Non-pigmented ciliary epithelial cell (primary cell): ENCODE measurements around the gene BACE2.
A peak's percentile ranks its signal among the peaks of the same experiment; 100 is the strongest.
"Not testable (repeated sequence)": the region's sequence is repeated elsewhere in the genome, so short reads cannot be mapped to it uniquely, and the experiment has no call there.

Source experiments
- DNase-seq: peaks from one replicate; pipeline ENCODE4 v3.0.0-alpha.2; 2010; ENCODE audit warnings: low read depth

Gene BACE2

DNA sequence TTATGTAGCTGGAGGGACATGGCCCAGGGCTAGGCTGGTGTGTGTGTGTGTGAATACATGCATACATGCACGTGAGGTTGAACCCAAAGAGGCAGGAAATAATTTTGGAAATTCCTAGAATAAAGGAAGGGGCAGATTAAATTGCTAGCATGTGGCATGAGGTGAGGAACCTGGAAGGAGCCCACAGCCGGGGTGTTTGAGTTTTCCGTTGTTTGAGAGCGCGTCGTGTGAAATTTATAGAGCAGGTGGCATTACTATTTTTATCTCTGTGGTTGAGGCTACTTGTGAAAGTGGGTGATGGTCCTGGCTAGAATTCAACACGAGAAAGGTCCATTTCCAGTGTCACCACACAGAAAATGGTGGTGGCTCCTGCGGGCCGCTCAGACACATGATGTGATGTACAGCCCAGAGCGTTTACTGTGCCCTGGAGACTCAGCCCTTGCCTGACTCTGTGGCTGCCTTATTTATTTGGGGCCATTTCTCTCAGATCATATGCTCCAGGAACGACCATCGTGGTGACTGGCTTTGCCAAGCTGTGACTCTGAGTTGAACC is 48.0 kb downstream of the BACE2 start:
- DNase-seq, result no peak

DNA sequence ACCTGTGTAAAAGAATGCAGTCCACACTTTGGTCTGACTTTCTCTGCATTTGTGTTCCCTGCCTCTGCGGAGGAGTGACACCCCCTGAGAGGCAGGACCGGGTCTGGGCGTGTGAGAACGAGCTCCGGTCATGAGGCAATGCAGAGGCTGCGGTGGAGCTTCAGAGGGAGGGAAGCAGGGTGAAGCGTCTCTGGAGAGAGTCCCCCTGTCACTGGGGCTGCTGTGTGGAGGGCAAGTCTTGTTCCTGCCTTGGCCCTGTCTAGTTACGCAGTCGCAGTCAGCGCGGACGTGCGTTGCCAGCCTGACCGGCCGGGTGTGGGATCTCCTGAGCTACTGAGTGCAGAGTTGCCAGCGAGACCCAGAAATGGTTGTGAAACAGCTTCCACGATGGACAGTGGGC is 48.5 kb downstream of the BACE2 start:
- no peak for DNase-seq

DNA sequence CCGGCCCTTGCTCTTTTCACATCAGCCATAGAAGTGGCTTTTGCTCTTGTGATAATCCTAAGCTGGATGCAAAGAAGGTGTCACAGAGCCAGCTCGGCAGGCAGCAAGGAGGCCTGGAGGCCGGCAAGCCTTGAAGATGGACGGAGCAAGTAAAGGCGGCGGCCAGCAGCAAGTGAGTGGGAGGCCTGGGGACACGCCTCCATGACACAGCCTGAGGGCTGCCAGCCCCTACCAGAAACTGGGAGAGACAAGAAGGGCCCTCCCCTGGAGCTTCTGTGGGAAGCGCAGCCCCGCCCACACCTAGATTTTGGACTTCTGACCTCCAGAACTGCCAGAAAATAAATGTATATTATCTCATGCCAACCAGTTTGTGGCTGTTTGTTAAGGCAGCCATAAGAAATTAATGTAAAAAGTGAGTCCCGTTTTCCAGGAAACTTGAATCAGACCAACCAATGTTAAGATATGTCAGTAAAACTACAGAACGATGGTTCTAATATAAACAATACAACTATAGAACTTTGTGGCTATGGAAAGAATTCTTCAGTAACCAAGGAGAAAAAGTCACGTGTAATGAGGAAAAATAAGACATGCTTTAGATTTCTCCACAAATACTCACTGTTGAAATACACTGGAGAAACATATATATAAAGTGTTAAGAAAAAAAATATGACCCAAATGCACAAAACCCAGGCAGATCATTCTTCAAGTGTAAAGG is 49.9 kb downstream of the BACE2 start:
- peak; percentile 22 for DNase-seq

DNA sequence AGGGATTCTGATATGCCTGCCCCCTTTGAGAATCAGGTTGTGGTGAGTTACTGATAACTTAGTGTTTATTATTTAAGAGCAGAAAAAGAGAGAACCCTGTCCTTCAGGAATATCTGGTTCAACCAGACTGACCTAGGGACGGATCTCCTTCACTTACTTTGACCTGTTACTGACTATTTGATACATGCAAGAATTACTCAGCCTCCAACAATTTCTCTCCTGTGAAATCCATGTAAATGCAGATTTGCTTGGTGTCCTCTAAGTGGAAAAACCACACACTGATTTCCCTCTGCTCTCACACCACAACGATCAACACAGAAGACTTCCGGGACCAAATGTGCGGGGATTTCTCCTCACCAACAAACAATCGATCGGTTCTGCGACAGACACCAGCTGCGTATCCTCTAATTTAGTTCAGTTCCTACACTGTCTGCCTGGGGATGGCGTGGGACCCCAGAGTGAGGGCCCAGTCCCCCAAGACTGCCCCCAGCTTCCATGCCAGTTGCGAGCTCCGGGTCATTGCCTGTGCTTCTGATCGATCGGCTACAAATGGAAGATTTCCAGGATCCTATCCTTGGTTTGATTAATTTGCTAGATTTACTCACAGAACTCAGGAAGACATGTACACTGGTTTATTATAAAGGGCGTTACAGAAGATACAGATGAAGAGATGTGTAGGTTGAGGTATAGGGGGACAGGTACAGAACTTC is 51.7 kb downstream of the BACE2 start:
- DNase-seq, result no peak

DNA sequence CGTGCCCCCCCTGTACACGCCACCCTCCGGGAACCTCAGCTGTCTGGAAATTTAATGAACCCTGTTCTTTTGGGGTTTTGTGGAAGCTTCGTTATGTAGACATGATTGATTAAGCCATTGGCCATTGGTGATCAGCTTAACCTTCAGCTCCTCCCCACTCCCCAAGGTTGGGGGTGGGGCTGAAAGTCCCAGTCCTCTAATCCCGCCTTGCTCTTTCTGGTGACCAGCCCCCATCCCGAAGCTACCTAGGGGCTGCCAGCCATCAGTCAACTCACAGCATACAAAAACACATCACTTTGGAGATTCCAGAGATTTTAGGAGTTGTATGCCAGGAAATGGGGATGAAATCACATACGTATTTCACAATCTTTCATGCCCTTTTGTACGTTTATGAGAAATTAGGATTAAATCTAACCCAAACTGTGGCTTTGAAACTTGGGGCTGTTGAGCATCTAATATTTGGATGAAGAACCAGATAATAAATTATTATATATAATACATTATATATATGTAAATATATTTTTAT is 52.3 kb downstream of the BACE2 start:
- DNase-seq, result no peak

DNA sequence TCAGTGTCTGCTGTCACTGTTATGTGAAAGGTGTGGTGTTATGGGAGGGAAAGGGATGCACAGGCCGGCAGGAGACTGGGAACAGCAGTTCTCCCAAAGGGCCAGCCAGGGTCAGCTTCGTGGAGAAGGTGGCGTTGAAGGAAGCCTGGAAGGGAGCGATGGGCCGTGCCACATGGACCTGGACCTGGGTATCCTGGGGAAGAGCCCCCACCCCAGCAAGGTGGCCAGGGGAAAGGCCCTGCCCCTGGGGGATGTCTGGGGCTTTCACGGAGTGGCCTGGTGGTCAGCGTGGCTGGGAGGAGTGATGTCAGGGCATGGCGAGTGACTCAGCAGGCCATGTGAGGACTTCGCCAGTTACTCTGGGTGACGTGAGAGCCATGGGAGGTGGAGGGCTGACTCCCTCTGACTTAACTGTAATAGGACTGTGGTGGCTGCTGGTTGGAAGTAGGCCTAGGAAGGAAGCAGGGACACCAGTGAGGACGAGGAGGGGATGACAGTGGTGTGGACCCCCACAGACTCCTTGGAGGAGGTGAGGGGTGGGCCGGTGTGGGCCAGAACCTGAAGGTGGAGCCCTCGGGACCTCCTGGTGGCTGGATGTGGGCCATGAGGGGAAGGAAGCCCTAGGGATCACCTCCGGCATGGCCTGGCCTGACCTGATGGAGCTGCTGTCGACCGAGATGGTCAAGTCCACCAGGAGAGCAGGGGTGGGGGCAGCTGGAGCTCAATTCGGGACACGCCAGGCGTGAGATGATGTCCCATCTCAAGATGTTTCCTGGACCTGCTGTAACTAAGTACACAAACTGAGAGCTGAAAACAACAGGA is 54.5 kb downstream of the BACE2 start:
- no peak for DNase-seq

DNA sequence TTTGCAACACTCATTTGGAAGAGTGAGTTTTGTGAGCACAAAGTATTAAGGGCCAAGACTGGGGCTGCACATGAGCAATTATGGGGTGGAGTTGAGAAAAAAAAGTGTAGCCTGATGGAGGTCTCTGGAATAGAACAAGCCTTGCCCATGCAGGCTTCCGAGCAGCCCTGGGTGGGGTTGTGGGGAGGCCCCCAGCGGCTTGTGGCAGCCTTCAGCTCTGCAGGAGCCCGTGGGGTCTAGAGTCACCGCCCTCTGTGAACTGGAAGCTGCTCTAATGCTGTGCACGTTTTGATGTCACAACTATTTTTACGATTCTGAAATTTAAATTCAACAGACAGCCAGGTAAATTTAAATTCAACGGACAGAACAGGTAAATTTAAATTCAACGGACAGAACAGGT is 58.9 kb downstream of the BACE2 start:
- no peak for DNase-seq

DNA sequence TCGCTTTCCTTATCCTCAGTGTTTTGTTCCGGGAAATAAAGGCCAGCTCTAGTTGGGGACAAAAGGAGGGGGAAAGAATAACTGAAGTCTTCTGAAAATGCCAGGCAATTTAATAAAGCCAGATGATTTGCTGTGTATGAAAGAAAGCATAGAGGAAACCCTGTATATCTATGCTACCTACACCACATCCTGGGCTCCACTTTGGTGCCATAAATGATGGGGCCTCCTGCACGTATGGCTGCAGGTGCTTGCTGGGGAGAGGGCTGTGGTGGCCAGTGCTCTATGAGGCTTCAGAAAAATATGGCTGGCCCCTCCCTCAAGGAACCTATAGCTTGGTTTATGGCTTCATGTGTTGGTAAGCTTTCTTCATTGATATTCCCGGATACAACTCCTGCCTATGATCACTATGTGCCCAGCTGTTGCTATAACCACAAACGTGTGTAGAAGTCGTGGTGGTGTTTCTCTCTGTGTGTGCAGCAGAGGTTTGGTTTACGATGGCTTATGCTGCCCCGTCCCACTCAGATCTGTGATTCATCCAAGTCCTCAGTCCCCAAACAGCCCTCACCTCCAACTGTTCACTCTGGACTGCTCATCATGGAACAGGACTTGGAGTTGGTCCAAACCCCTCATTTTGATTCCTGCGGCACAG is 59.5 kb downstream of the BACE2 start:
- DNase-seq, result no peak

DNA sequence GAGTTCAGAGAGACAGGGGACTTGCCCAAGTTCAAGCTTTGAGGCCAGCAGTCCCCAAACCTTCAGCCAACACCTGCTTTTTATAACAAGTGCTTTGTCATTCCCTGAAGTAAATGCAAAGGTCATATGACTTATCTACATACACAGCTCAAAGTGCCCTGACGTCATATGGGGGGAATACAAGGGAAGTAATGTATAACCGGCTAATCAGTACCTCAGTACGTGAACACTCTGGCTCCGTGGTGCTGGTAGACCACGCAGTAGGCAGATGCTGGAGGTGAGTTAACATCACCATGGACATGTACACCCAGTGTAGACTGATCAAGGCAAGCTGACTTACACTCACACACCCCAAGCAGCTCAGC is 60.0 kb downstream of the BACE2 start:
- DNase-seq, result no peak

DNA sequence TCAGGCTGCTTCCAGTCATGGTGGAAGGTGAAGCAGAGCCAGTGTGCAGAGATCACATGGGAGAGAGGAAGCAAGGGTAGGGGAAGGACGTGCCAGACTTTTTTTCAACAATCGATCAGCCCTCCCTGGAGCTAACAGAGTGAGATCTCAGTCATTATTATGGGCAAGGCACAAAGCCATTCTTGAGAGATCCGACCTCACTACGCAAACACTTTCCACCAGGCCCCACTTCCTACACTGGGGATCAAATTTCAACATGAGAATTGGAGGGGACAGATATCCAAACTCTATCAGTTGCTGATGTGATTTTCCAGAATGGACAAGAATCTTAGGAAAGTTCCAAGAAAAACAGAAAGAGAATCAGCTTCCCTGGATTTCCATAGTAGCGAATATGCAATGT is 60.5 kb downstream of the BACE2 start:
- no peak for DNase-seq

DNA sequence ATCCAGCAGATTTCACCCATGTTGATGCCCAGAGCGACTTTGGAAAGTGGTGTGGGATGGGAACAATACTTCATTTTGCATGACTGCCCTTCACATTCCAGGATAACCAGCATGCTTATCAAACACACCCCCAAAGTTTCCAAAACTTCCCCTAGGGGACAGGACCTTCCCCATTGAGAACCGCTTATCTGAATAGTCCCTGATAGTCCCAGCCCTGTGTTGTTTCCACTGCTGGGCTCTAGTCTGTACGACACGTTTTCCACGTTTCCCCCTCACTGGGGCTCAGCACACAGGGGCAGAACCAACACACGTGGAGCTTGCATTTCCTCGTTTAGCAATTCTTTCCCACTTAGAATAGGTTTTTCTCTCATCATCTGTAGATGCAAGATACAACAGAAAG is 61.0 kb downstream of the BACE2 start:
- DNase-seq, result no peak

DNA sequence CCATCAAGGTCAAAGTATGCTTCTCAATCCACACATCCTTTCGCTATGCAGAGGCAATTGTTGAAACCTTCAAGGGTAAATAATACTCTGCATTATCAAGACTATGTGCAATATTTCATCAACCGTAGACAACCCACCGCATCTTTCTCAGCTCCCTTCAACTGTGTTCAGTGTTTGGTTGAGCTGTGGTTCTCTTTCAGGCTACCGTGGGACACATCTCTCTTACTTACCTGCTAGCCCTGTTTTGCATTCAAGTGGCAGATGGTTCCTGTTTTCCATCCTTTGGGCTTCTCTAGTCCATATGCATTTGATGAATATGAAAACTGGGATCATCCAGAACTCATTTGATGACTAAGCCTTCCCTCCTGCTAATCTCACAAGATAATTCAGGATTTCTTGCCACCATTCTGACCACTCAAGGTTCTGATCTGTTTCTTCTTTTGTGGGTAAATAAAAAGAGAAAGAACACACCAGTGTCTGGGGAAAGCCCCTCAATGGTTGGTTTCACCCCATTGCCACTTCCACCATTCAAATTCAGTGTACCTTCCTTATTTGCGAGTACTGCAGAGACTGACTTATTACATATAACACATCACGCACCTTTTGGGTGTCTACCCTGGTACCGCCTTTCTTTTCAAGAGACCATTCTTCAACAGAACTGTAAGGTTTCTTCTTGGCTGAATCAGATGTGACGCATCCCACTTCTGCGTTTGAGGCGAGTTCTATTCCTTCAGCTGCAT is 61.7 kb downstream of the BACE2 start:
- DNase-seq, result no peak

DNA sequence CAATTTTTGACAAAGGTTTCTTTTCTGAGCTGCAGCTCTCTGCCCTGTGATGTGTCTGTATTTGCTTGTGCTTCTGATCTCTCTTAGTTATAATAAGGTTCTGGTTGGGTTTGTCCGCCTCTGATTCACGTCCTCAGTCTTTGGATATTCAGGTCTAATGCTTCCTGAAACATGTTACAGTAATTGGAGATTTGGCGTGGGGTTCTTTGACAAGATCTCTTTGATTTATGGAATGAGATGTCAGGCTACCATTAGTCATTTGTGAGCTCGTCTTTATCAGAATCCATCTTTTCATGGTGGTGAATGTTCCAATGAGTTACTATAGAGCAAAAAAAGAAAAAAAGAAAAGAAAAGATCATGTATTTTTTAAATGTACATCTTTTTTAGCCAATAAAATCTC is 62.5 kb downstream of the BACE2 start:
- no peak for DNase-seq

DNA sequence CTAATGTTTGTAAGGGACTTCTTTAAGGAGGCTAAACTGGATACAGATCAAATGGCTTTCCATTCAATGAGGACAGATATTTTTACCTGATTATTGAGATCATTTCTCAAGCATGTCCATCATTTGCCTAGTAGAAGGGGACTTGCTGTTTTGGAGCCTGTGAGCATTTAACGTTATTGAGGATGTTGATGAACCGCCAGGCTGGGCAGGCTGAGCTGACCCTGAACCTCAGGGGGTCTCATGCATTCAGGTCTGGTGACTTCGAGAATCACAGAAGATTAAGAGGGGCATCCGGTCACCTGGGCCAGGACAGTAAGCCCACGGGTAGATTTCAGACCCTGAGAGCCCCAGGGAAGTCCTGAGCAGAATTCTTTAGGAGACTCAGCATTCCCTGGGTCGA is 63.1 kb downstream of the BACE2 start:
- DNase-seq, result no peak

DNA sequence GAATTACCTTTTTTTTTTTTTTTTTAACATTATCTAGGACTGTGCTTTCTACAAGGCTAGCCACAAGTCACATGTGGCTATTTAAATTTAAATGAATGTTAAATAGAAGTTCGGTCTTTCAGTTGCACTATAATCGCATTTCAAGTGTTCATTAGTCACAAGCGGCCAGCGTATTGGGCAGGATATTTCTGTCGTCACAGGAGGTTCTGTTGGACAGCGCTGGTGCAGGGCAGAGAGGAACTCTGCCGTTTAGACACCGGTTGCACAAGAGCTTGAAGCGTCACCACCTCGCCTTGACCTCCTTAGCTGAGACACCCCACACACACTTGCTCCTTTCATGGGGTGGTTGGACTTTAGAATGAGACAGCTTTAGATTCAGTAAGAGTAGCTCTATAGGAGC is 64.1 kb downstream of the BACE2 start:
- DNase-seq, result no peak

DNA sequence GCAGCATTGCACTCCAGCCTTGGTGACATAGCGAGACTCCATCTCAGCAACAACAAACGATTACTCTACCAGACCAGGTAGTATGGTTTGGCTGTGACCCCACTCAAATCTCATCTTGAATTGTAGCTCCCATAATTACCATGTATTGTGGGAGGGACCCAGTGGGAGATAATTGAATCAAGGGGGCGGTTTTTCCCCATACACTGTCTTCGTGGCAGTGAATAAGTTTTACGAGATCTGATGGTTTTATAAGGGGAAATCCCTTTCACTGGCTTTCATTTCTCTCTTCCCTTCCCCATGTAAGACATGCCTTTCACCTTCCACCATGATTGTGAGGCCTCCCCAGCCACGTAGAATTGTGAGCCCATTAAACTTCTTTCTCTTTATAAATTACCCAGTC is 66.0 kb downstream of the BACE2 start:
- no peak for DNase-seq

DNA sequence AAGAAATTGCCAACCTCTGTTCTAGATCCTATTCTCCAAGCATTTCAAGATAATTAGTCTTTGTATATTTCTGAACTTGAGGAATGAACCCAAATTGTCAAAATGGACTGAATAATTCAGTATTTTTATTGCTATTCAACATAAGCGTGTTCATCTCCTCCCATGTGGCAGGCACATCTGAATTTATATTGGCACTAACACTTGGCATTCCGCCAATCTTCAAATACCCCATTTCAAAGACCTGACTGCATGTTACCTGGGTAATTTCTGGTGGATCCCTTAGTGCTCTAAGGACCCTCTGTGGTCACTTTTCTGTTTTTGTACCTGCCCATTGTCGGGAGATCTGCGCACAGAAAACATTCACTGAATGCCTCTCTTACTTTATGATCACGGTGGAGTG is 66.6 kb downstream of the BACE2 start:
- no peak for DNase-seq

DNA sequence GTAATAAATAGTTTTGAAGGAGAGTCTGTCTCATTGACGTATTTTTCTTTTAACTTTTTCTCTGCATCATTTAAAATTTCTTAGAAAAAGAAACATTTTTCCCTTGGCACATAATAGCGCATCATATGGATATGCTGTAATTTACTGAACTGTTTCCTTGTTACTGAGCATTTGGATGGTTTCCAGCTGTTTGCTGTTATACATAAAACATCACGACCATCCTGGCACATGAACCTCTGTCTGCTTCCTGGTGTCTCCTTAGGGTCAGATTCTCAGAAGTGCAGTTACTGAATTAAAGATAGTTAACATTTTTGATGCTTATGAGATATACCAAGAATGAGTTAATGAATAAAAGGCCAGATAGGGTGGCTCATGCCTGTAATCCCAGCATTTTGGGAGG is 67.2 kb downstream of the BACE2 start:
- no peak for DNase-seq

DNA sequence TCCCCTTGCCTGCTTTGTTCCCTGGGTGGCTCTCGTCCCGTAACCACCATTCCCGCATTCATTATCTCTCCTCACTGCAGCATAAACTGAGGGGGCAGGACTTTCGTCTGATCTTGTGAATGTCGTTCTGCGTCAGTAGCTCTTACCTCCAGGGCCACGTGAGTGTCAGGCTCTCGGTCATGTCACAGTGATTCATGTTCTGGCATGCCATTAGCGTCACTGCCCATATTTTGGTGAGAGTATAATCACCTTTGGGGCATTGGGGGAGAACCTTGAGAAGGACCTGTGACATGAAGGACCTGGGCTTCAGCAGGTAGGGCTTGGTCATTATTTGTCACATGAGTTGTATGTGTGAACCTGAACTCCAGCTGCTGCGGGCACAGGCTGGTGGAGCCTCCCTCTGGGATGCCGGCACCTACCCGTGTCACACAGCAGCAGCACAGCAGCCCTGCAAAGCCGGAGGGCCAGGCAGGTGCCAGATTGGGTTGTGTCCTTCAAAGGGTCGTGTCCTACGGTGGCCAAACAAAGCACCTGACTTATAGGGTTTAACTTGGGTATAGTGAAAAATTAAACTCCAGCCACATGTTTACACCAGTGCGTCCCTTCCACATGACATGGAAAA is 68.5 kb downstream of the BACE2 start:
- no peak for DNase-seq

DNA sequence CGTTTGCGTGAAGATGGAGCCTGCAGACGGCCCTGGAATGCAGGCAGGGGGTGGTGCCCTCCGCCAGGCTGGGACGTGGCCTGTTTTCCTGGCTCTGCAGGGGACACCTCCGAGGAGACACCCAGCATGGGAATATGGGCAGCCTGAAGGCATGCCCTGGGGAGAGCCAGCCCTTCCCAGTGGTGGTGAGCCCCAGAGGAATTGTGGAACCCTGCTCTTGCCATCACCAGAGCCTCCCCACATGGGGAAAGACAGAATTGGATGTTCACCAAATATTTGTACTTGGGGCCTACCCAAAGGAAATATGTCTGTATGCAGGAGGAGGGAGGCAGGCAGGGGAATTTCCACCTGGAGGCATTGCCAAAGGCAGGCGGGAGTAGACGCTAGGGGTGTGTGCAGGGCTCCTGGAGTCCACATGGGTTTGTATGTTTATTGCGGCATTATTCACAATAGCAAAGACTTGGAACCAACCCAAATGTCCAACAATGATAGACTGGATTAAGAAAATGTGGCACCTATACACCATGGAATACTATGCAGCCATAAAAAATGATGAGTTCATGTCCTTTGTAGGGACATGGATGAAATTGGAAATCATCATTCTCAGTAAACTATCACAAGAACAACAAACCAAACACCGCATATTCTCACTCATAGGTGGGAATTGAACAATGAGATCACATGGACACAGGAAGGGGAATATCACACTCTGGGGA is 70.3 kb downstream of the BACE2 start:
- not testable (repeated sequence) for DNase-seq
